ENCODE data around the gene ZNF407.

Gene ZNF407

DNA sequence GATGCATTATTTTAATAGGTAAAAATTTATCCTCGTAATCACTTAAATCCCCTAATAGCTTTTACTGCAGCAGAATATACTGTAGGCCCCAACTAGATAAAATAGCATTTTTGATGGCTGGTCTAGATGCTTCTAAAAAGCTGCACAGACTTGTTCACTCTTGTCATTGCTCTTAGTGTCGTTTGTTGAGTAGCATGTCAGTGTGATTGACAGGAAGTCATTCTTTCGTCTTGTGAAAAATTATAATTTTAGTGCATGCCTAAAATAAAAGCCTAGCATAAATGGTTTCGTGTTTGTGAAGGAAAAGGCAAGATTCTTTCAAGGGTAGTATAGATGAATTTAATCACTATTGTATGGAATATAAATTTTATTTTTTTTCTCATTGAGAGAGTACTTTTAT is 336.3 kb downstream of the ZNF407 start:
- POLR2A ChIA-PET (ENCODE audit: low non-redundant PET) = no interaction called here
- no peak for DNase-seq (ENCODE audit: low spot score)

DNA sequence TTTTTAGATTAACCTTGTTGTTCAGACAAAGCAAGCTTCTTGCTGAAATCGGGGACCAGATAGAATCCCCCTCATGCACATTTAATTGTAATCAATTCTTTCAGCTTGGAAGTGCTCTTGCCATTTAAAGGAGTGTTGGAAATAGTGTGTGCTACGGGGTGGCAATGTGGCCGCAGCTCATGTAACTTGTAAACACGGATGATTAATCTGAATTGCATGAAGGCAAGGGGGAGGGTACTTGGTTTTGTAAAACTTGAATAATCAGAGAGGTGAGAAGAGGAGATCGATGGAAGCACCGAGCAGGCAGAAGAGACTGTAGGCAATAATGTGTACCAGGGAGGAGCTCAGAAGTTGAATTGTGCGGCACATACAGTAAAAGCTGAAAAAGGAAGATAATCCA is 337.8 kb downstream of the ZNF407 start:
- CTCF ChIA-PET = no interaction called here

More for the DNA sequence above, 336.3 kb downstream of the ZNF407 start:
- no peak overlapping the region for H3K27ac ChIP-seq
- CTCF ChIA-PET = no interaction called here
- TF ChIP-seq, protein P1, sequence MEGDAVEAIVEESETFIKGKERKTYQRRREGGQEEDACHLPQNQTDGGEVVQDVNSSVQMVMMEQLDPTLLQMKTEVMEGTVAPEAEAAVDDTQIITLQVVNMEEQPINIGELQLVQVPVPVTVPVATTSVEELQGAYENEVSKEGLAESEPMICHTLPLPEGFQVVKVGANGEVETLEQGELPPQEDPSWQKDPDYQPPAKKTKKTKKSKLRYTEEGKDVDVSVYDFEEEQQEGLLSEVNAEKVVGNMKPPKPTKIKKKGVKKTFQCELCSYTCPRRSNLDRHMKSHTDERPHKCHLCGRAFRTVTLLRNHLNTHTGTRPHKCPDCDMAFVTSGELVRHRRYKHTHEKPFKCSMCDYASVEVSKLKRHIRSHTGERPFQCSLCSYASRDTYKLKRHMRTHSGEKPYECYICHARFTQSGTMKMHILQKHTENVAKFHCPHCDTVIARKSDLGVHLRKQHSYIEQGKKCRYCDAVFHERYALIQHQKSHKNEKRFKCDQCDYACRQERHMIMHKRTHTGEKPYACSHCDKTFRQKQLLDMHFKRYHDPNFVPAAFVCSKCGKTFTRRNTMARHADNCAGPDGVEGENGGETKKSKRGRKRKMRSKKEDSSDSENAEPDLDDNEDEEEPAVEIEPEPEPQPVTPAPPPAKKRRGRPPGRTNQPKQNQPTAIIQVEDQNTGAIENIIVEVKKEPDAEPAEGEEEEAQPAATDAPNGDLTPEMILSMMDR (conservative IDR thresholded peaks at IDR 0.05; ENCODE audit: low read depth) = no peak

DNA sequence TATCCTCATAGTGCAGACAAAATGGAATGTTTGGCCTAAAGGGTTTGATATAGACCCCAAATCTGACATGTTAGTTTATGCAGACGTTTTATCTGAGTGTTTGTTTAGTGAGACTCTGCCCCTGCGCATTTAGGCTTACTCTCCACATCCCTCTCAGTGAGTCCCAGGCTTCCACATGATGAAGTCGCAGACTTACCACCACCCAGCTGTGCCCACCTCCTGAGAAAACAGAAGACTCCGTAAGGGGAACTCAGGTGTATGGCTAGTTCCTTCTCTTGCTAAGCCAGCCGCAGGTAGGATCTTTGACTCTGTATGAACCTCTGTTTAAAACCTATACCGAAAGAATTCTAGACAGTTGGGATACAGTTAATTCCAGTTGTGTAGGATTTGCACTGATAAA is 338.7 kb downstream of the ZNF407 start:
- ChIA-PET CTCF (no interaction called here), POLR2A (ENCODE audit: low non-redundant PET) (no interaction called here)
- DNase-seq (ENCODE audit: low spot score) = no peak
- TF ChIP-seq, protein P1 (conservative IDR thresholded peaks at IDR 0.05; ENCODE audit: low read depth) = no peak
- no peak overlapping the region for H3K27ac ChIP-seq

More for the DNA sequence above, 337.8 kb downstream of the ZNF407 start:
- POLR2A ChIA-PET (ENCODE audit: low non-redundant PET) = no interaction called here
- no peak overlapping the region for H3K27ac ChIP-seq
- TF ChIP-seq, protein P1 (conservative IDR thresholded peaks at IDR 0.05; ENCODE audit: low read depth) = no peak
- no peak for DNase-seq (ENCODE audit: low spot score)

DNA sequence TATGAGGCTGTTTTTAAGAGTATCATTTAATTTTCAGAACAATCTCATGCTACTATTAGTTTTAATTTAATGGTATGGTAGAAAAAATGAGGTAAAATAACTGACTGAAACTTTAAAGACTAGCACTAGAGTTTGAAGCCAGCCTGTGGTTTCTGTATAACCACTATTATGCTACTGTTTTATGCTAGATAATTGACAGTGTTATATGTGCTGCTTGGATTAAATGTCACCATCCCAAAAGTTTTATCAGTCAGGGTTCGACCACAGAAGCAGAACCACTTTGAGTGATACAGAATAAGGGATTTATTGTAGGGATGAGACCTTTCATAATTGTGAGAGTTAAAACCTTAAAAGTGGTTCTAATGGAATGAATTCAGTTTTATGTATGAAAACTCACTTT is 339.6 kb downstream of the ZNF407 start:
- CTCF ChIA-PET = no interaction called here
- POLR2A ChIA-PET (ENCODE audit: low non-redundant PET) = no interaction called here
- TF ChIP-seq, protein P1 (conservative IDR thresholded peaks at IDR 0.05; ENCODE audit: low read depth) = no peak
- DNase-seq (ENCODE audit: low spot score) = no peak
- H3K27ac ChIP-seq = no peak overlapping the region

DNA sequence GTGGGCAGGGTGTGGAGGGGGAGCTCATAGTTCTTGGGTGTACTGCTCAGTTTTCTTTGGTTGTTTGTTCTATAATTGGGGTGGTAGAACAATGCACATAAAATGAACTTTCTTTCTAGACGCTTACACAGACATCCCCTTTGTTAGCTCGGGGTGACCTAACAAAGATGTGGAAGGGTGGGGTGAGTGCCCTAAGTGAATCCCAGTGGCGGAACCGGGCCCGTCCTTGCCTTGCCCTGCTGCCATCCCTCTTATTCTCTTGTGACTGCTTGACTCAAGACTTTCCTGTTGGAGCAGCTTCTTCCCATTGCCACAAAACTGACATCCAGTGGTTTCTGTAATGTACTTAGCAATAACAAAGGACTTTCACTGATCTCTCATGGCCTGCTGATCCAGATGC is 343.2 kb downstream of the ZNF407 start:
- TF ChIP-seq, protein P1 (conservative IDR thresholded peaks at IDR 0.05; ENCODE audit: low read depth) = no peak
- CTCF ChIA-PET = no interaction called here
- H3K27ac ChIP-seq = no peak overlapping the region
- POLR2A ChIA-PET (ENCODE audit: low non-redundant PET) = no interaction called here
- DNase-seq (ENCODE audit: low spot score) = no peak

DNA sequence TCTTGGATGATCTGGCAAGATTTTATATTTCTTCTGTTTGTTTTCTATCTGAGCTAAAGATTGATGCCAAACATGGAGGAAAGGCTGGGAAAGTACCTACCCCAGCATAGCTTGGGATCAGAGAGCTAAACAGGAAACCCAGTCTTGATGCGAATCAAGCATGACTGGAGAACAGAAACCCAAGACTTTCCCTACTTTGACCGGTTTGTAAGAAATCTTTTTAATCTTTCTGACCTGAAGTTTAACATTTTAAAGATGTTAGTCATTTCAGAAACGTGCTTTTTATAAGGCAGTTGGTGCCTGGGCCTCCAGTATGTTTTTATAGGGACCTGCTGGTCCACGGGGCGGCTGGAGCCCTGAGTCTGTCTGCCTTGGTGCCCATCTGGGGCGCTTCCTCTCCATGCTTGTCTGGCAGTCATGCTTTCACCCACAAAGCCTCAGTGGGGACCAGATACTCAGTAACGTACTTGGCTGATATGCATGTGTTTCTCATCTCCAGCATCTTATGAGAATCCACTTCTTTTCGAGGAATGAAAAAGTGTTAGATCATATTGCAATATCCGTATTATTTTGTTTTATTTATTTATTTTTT is 344.7 kb downstream of the ZNF407 start:
- TF ChIP-seq, protein P1 (conservative IDR thresholded peaks at IDR 0.05; ENCODE audit: low read depth) = no peak
- no peak overlapping the region for H3K27ac ChIP-seq
- no peak for DNase-seq (ENCODE audit: low spot score)
- POLR2A ChIA-PET (ENCODE audit: low non-redundant PET) = no interaction called here
- CTCF ChIA-PET = no interaction called here

DNA sequence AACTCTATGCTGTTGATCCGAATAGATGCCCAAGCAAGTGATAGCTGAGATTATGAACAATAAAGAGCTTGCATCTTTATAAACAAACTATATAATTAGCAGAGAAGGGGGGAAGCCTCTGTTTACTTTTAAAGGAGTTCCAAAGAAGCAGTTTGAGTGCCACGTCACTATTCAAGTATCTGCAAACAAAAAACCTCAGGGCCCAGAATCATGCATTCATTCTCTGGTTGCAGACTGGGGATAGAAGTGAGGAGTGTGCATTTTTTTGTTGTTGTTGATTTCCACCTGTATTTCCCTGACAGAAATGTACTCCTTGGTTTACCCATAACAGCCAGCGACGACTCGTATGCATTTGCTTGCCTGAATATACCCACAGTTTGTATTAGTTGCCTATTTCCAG is 347.0 kb downstream of the ZNF407 start:
- ChIA-PET POLR2A (ENCODE audit: low non-redundant PET) (no interaction called here), CTCF (no interaction called here)
- no peak overlapping the region for H3K27ac ChIP-seq
- TF ChIP-seq, protein P1 (conservative IDR thresholded peaks at IDR 0.05; ENCODE audit: low read depth) = no peak
- DNase-seq (ENCODE audit: low spot score) = no peak
